Stomach (tissue), 9 donors: Measurements from ENCODE around the gene SCNN1B. TPM values are rescaled to one million over a fixed set of nuclear protein-coding genes. Genes with fewer than 3 reads are reported as not detected.

Experiments
- DNase-seq, 2 donors: peaks; one replicate each; pipeline versions ENCODE4 v3.0.0 to v3.0.0-alpha.2; 2013 to 2019
- H3K27ac ChIP-seq, 5 donors: fragments of 200-600 bp in 4 of 5; sonication (generic) in 4 of 5; one replicate each; pipeline ENCODE4 v1.5.1; 2013 to 2019; ENCODE audit warnings: mild to moderate bottlenecking in 1 of 5, moderate library complexity in 1 of 5
- H3K27me3 ChIP-seq, 3 donors: fragments of 200-600 bp; sonication (generic); one replicate each; pipeline ENCODE4 v1.5.1; 2017 to 2019; ENCODE audit warnings: mixed run types in 1 of 3
- H3K36me3 ChIP-seq, 4 donors: fragments of 200-600 bp; sonication (generic); 1 replicate in 3 of 4; 2 replicates in 1 of 4; pipeline ENCODE4 v1.5.1; 2016 to 2019
- H3K4me1 ChIP-seq, 4 donors: fragments of 200-600 bp; sonication (generic); one replicate each; pipeline ENCODE4 v1.5.1; 2016 to 2019
- H3K4me3 ChIP-seq, 4 donors: fragments of 200-600 bp; sonication (generic) in 3 of 4; one replicate each; pipeline ENCODE4 v1.5.1; 2016 to 2019; ENCODE audit warnings: mild to moderate bottlenecking in 1 of 4
- H3K9me3 ChIP-seq, 4 donors: fragments of 200-600 bp; sonication (generic); one replicate each; pipeline ENCODE4 v1.5.1; 2016 to 2019
- EP300 ChIP-seq: sonication (generic); formaldehyde crosslinking; IDR thresholded peaks from one replicate; pipeline ENCODE4 v1.6.1; 2017; ENCODE audit warnings: antibody characterized with exemption
- POLR2A ChIP-seq, 4 donors: fragments of 450-650 bp; IDR thresholded peaks; one replicate each; pipeline ENCODE4 v1.6.1; 2016; ENCODE audit warnings: antibody characterized with exemption in 4 of 4, control low read depth in 2 of 4, mild to moderate bottlenecking in 1 of 4, moderate library complexity in 1 of 4
- POLR2AphosphoS5 ChIP-seq, 3 donors: sonication (generic); formaldehyde crosslinking; IDR thresholded peaks; one replicate each; pipeline ENCODE4 v1.6.1; 2016; ENCODE audit warnings: antibody characterized with exemption in 3 of 3
- WGBS, 5 donors: extraction: QIAGEN DNeasy Blood & Tissue Kit in 3 of 5; methylation state at CpG; one replicate each; pipeline versions ENCODE4 v1.1.5 to v1.1.7; 2013 to 2018; 5-methylcytosine and 5-hydroxymethylcytosine counted together
- intact Hi-C: fragments of 100-400 bp; cut with DNase I; formaldehyde crosslinking; loops from one replicate; pipeline ENCODE4 v1.15.1; 2023; ENCODE audit warnings: low total_unique reads
- polyA plus RNA-seq, 3 donors: library from polyadenylated mRNA; stranded (reverse); fragments of 200-250 nt; gene quantifications; one replicate each; pipeline ENCODE4 v1.2.3, GENCODE V29; 2013
- total RNA-seq, 5 donors: library from RNA; depleted of rRNA; stranded (reverse); fragments of >200 nt; gene quantifications; one replicate each; pipeline versions ENCODE4 v1.1.0 to v1.2.3, GENCODE V29; 2014 to 2016
- TF ChIP-seq, protein P1 (sequence below), 7 experiments: fragments of 450-650 bp in 4 of 7; fragments of 200-600 bp in 3 of 7; sonication (generic) in 3 of 7; IDR thresholded peaks; one replicate each; pipeline ENCODE4 v1.5.1; 2016 to 2019; ENCODE audit warnings: antibody characterized with exemption in 7 of 7, control low read depth in 2 of 7, mild to moderate bottlenecking in 1 of 7
- donor health status: healthy with polysubstance abuse.
- donor health status: Bipolar disorder and iron deficiency.
- donor health status: healthy.

The SCNN1B gene
- total and polyA plus RNA-seq, 8 donors: 4.1 to 97.3 (median 21.8) TPM

DNA sequence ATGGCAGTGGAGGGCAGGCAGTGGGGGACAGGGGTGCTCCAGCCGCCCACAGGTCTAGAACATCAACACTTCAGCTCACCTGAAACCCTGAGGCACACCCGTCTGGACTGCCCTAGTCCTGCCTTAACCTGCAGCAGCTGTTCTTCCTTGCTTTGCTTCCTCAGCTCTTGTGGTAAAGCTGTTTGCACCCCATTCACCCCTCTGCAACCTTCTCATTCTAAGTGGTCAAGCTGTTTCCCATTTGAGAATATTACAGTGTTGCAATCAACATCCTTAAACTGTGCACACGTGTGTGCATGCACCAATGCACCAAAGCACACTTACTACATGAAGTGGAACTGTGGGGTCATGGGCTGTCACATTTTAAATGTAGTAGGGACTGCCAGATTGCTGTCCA is 32.4 kb downstream of the SCNN1B start:
- no peak for TF ChIP-seq POLR2AphosphoS5 (IDR thresholded peaks at IDR 0.05)
- TF ChIP-seq POLR2A (IDR thresholded peaks at IDR 0.05): no peak
- TF ChIP-seq, protein P1, sequence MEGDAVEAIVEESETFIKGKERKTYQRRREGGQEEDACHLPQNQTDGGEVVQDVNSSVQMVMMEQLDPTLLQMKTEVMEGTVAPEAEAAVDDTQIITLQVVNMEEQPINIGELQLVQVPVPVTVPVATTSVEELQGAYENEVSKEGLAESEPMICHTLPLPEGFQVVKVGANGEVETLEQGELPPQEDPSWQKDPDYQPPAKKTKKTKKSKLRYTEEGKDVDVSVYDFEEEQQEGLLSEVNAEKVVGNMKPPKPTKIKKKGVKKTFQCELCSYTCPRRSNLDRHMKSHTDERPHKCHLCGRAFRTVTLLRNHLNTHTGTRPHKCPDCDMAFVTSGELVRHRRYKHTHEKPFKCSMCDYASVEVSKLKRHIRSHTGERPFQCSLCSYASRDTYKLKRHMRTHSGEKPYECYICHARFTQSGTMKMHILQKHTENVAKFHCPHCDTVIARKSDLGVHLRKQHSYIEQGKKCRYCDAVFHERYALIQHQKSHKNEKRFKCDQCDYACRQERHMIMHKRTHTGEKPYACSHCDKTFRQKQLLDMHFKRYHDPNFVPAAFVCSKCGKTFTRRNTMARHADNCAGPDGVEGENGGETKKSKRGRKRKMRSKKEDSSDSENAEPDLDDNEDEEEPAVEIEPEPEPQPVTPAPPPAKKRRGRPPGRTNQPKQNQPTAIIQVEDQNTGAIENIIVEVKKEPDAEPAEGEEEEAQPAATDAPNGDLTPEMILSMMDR (IDR thresholded peaks at IDR 0.05): no peak
- TF ChIP-seq EP300: no peak
- H3K27ac ChIP-seq: peak overlapping the region in 1 of 5 donors; percentile 66
- H3K9me3 ChIP-seq: no peaks in the 10 kb centered on the region
- no peak for DNase-seq
- WGBS, 5 donors: 50 to 64% (median 53%) methylated on average over 3 of the region's 3 CpGs
- H3K36me3 ChIP-seq: no peaks in the 10 kb centered on the region
- intact Hi-C loops: no loop called here
- H3K27me3 ChIP-seq: peaks cover 0 to 7% (median 0%) of the 10 kb centered on the region in 3 donors
- peaks cover 0 to 22% (median 18%) of the 10 kb centered on the region in 4 donors for H3K4me1 ChIP-seq
- no peak overlapping the region for H3K4me3 ChIP-seq

DNA sequence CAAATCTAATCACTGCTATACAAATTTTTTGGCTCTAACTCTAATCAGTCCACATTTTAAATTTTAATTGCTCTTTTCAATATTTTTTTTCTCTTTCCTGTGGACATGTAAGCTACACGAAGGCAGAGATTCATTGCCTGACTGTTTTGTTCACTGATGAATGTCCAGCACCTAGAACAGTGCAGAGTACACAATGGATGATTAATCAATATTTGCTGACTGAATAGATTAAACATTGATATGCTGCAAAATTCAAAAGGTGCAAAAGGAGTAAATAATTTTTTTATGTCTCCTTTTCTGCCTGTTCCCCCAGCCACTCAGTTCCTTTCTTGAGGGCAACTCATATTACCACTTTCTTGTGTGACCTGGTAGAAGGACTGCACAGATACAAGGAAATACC is 32.8 kb downstream of the SCNN1B start:
- intact Hi-C loops: no loop called here
- no peaks in the 10 kb centered on the region for H3K9me3 ChIP-seq
- DNase-seq: no peak
- no peak for TF ChIP-seq POLR2A (IDR thresholded peaks at IDR 0.05)
- TF ChIP-seq, protein P1 (IDR thresholded peaks at IDR 0.05): no peak
- no peak for TF ChIP-seq POLR2AphosphoS5 (IDR thresholded peaks at IDR 0.05)
- TF ChIP-seq EP300: no peak
- H3K36me3 ChIP-seq: no peaks in the 10 kb centered on the region
- peak overlapping the region in 1 of 5 donors; percentile 66 for H3K27ac ChIP-seq
- H3K4me3 ChIP-seq: no peak overlapping the region
- 18 to 33% (median 25%) methylated on average over 1 of the region's 1 CpG for WGBS, 5 donors
- H3K4me1 ChIP-seq: peaks cover 0 to 22% (median 18%) of the 10 kb centered on the region in 4 donors
- H3K27me3 ChIP-seq: peaks cover 0 to 7% (median 0%) of the 10 kb centered on the region in 3 donors

DNA sequence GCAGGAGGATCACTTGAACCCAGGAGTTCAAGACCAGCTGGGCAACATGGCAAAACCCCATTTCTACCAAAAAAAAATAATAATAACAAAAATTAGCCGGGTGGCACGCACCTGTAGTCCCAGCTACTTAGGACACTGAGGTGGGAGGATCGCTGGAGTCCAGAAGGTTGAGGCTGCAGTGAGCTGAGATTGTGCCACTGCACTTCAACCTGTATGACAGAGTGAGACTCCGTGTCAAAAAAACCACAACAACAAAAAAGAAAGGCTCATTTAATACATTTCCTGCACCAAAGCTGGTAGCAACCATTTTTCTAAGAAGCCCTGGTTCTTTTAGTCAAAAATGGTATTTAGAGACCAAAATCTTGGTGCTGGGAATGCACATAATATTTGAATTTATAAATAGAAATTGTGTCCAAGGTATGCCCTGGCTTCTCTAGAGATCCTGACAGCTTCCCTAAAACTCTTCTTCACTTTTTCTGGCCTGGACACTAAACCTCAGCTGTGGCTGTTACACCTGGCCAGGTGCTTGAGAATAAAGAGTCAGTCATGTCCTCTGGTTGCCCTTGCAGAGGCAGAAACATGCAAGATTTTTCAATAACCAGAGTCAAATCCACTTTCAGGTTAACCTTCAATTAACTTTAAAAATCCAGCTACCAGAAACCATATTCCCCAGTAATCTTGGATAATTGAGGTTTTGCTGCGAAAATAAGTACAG is 35.9 kb downstream of the SCNN1B start:
- peaks cover 0 to 7% (median 0%) of the 10 kb centered on the region in 3 donors for H3K27me3 ChIP-seq
- TF ChIP-seq EP300 (no peak), POLR2AphosphoS5 (IDR thresholded peaks at IDR 0.05) (no peak), POLR2A (IDR thresholded peaks at IDR 0.05) (no peak)
- TF ChIP-seq, protein P1 (IDR thresholded peaks at IDR 0.05): no peak
- H3K4me3 ChIP-seq: no peak overlapping the region
- no peak overlapping the region for H3K27ac ChIP-seq
- 86 to 93% (median 92%) methylated on average over 5 of the region's 5 CpGs for WGBS, 5 donors
- no peaks in the 10 kb centered on the region for H3K36me3 ChIP-seq
- no peak for DNase-seq
- no peaks in the 10 kb centered on the region for H3K9me3 ChIP-seq
- peaks cover 0 to 22% (median 18%) of the 10 kb centered on the region in 4 donors for H3K4me1 ChIP-seq
- intact Hi-C loops: no loop called here

DNA sequence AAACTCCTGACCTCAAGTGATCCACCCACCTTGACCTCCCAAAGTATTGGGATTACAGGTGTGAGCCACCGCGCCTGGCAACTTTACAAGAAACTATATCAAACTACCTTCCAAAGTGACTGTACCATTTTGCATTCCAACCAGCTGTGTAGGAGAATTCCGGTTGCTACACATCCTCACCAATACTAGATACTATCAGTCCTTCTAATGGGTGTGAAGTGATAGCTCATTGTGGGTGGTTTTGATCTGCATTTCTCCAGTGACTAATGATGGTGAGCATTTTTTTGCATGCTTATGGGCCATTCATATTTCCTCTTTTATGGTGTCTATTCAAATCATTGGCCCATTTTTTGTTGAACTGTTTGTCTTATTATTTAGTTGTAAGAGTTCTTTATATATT is 37.7 kb downstream of the SCNN1B start:
- intact Hi-C loops: no loop called here
- Histone ChIP-seq H3K36me3 (no peaks in the 10 kb centered on the region), H3K27me3 (peaks cover 0 to 7% (median 0%) of the 10 kb centered on the region in 3 donors), H3K4me3 (no peak overlapping the region), H3K9me3 (no peaks in the 10 kb centered on the region), H3K27ac (no peak overlapping the region), H3K4me1 (peaks cover 0 to 16% (median 14%) of the 10 kb centered on the region in 4 donors)
- DNase-seq: no peak
- 79 to 98% (median 96%) methylated on average over 3 of the region's 3 CpGs for WGBS, 5 donors
- TF ChIP-seq, protein P1 (IDR thresholded peaks at IDR 0.05): no peak
- no peak for TF ChIP-seq POLR2A (IDR thresholded peaks at IDR 0.05)
- TF ChIP-seq POLR2AphosphoS5 (IDR thresholded peaks at IDR 0.05): no peak
- TF ChIP-seq EP300: no peak
